GM20000 (cell line): ENCODE results near the gene TMPRSS4.

Source experiments
- DNase-seq: peaks from one replicate; pipeline ENCODE4 v3.0.0; 2012; ENCODE audit warnings: low spot score
- CTCF ChIP-seq: IDR thresholded peaks from 2 replicates; pipeline ENCODE4 v1.5.1; 2012; ENCODE audit warnings: mild to moderate bottlenecking, control low read depth; ENCODE audit errors: extremely low read depth, missing control alignments

Gene TMPRSS4

DNA sequence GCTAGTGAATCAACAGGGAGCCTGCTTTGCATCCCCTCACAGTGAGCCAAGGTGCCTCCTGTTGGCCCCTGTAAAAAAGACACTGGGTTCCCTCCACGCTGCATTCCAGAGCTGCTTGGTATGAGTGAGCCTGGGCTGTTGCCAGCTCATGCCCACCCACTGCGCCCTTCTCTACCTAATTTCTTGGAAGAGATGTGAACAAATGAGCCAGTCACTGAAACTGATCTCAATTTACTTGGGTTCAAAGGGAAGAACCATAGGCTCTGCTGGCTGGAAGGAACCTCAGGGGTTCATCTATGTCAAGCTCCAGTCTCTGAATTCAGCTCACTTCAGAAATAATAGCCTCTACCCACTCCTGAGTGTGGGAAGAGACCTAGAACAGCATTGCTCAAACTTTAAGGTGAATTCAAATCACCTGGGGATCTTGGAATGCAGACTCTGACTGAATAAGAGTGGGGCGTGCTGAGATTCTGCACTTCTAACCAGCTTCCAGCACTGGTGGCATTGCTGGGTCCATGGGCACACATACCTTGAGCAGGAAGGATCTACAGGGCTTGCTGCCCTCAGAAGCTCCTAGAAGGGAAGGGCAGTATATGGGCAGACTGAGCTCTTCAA is 5.4 kb upstream of the TMPRSS4 start:
- no peak for DNase-seq
- no peak for TF ChIP-seq CTCF

- no peak for TF ChIP-seq CTCF
- DNase-seq: no peak
These were observed 3.3 kb upstream of the TMPRSS4 start for GRCh38 chr11:118073554-118073953.

DNA sequence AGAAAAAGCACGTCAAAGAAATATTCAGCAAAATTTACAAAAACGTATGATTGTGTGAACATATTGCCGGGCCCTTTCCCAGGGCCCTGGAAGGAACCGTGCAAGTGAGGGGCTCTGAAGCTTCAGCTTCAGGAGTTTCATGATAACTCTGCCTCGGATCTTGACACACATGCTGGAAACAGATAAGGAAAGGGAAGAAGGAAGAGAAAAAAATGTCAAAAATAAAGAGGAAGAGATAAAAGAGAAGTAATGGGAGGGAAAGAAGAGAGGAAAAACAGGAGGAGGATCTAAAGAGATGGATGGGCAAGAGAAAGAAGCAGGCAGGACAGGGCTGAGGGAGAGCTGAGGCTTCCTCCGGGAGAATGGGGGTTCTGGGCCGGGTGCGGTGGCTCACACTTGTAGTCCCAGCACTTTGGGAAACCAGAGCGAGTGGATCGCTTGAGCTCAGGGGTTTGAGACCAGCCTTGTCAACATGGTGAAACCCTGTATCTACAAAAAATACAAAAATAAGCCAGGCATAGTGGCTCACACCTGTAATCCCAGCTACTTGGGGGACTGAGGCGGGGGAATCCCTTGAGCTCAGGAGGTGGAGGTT is 2.7 kb upstream of the TMPRSS4 start:
- TF ChIP-seq CTCF: no peak
- no peak for DNase-seq

DNA sequence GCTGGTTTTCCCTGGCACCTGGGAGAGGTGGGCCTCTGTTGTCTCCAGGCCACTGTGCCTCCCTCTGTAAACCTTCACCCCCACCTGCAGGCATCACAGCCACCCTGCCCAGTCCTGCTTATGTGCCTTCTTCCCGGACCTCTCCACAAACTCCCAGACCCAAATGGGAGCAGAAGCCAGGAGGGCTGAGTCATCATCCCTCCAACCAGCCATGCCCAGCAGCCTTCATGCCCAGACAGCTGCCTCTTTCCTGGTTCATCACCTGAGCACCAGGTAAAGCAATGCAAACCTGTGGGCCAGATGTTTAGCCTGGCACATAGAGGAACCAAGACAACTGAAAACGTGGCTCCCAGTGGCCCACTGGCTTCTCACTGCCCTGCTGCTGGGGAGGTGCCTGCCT is 2.1 kb upstream of the TMPRSS4 start:
- no peak for DNase-seq
- no peak for TF ChIP-seq CTCF

DNA sequence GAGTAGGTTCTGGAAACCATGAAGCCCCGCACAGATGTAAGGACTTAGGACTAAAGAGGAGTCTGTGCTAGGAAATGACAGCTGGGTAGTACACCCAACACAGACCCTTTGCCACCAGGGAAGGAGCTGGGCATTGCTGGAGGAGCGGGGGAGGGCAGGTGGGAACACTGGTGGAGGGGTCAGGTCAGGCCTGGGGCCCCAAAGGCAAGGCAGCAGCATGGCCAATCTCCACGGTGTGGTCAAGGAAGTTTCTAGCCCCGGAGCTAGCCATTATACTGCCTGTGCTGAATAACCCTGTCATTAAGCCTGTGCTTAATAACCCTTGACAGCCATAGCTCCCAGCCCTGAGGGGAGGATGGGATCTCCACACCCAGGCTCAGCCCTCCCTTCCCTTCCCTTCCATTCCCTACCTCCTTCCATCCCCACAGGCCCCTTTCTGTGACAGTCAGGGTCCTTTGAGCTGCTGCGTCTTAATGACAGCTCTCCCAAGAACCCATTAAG is 2.1 kb downstream of the TMPRSS4 start:
- no peak for DNase-seq
- TF ChIP-seq CTCF: no peak

- no peak for TF ChIP-seq CTCF
- DNase-seq: no peak
These were observed 2.6 kb downstream of the TMPRSS4 start for GRCh38 chr11:118079491-118079890.

GRCh38 chr11:118080296-118080695 is 3.4 kb downstream of the TMPRSS4 start:
- no peak for TF ChIP-seq CTCF
- no peak for DNase-seq
